Right lobe of liver (tissue), 4 donors: ENCODE results near the gene STK40.

Experiments
- CTCF ChIP-seq, 4 donors: fragments of 200-600 bp in 3 of 4; fragments of 450-650 bp in 1 of 4; IDR thresholded peaks; one replicate each; pipeline versions ENCODE4 v1.5.1 to v1.8.0; 2016 to 2022; ENCODE audit warnings: antibody characterized with exemption in 4 of 4, mild to moderate bottlenecking in 2 of 4
- POLR2A ChIP-seq: fragments of 450-650 bp; IDR thresholded peaks from one replicate; pipeline ENCODE4 v1.6.1; 2017; ENCODE audit warnings: antibody characterized with exemption, mild to moderate bottlenecking
- donor health status: DM: no; HTN: no; CAD: no.
- donor health status: DM: no; HTN: no; CAD: no.
- donor health status: DM: no; HTN: yes; CAD: no.

GRCh38 chr1:36383240-36383639 is 2.5 kb downstream of the STK40 start:
- TF ChIP-seq CTCF (IDR thresholded peaks at IDR 0.05) (no peak), POLR2A (no peak)
